Measurements from ENCODE around the gene TMTC2.
"Not testable (repeated sequence)": the region's sequence is repeated elsewhere in the genome, so short reads cannot be mapped to it uniquely, and the experiment has no call there.

Gene TMTC2

GRCh38 chr12:82756303-82756702, 69.6 kb downstream of the TMTC2 start:
- DNase-seq (ENCODE audit: low read depth): peak; percentile 68
- TF ChIP-seq CTCF (IDR thresholded peaks at IDR 0.05; ENCODE audit: control insufficient read depth, extremely low read depth, insufficient read depth): no peak
- no peak overlapping the region for H3K4me3 ChIP-seq (ENCODE audit: low read depth, low read length)

GRCh38 chr12:82757059-82757458, 70.4 kb downstream of the TMTC2 start:
- H3K4me3 ChIP-seq (ENCODE audit: low read depth, low read length): peak overlapping the region; percentile 10; the same call in 1 of the 2 replicates
- peak; percentile 80 for DNase-seq (ENCODE audit: low read depth)
- TF ChIP-seq CTCF (IDR thresholded peaks at IDR 0.05; ENCODE audit: control insufficient read depth, extremely low read depth, insufficient read depth): no peak

- H3K4me3 ChIP-seq (ENCODE audit: low read depth, low read length): no peak overlapping the region
- DNase-seq (ENCODE audit: low read depth): no peak
- no peak for TF ChIP-seq CTCF (IDR thresholded peaks at IDR 0.05; ENCODE audit: control insufficient read depth, extremely low read depth, insufficient read depth)
Observed at GRCh38 chr12:82757656-82758055, 71.0 kb downstream of the TMTC2 start.

- no peak overlapping the region for H3K4me3 ChIP-seq (ENCODE audit: low read depth, low read length)
- DNase-seq (ENCODE audit: low read depth): no peak
- peak; percentile 41 for TF ChIP-seq CTCF (IDR thresholded peaks at IDR 0.05; ENCODE audit: control insufficient read depth, extremely low read depth, insufficient read depth)
Observed at GRCh38 chr12:82758749-82759330, 72.1 kb downstream of the TMTC2 start.

GRCh38 chr12:82760423-82760822, 73.7 kb downstream of the TMTC2 start:
- H3K4me3 ChIP-seq (ENCODE audit: low read depth, low read length): no peak overlapping the region
- no peak for DNase-seq (ENCODE audit: low read depth)
- no peak for TF ChIP-seq CTCF (IDR thresholded peaks at IDR 0.05; ENCODE audit: control insufficient read depth, extremely low read depth, insufficient read depth)

GRCh38 chr12:82765206-82765605, 78.5 kb downstream of the TMTC2 start:
- not testable (repeated sequence) for DNase-seq (ENCODE audit: low read depth); H3K4me3 ChIP-seq (ENCODE audit: low read depth, low read length)

- TF ChIP-seq CTCF (IDR thresholded peaks at IDR 0.05; ENCODE audit: control insufficient read depth, extremely low read depth, insufficient read depth): no peak
- DNase-seq (ENCODE audit: low read depth): no peak
- no peak overlapping the region for H3K4me3 ChIP-seq (ENCODE audit: low read depth, low read length)
Observed at GRCh38 chr12:82765971-82766705, 79.4 kb downstream of the TMTC2 start.
